Nephron (organoid): Measurements from ENCODE around the gene CFAP68.

Source experiments
- H3K27ac Mint-ChIP-seq, 3 experiments: 2 replicates each; pipeline ENCODE4 v1.8.0; 2020; ENCODE audit warnings: mixed read lengths in 3 of 3, mild to moderate bottlenecking in 2 of 3, moderate library complexity in 1 of 3
- H3K27me3 Mint-ChIP-seq: 2 replicates; pipeline ENCODE4 v1.8.0; 2021; ENCODE audit warnings: low read depth, mild to moderate bottlenecking, moderate library complexity, mixed read lengths
- H3K36me3 Mint-ChIP-seq: 2 replicates; pipeline ENCODE4 v1.8.0; 2020; ENCODE audit warnings: low read depth, mixed read lengths
- H3K4me1 Mint-ChIP-seq: 2 replicates; pipeline ENCODE4 v1.8.0; 2020; ENCODE audit warnings: mixed read lengths
- H3K4me3 Mint-ChIP-seq, 3 experiments: 2 replicates each; pipeline ENCODE4 v1.8.0; 2020; ENCODE audit warnings: mild to moderate bottlenecking in 3 of 3, mixed read lengths in 3 of 3, moderate library complexity in 2 of 3
- H3K9me3 Mint-ChIP-seq: 2 replicates; pipeline ENCODE4 v1.8.0; 2020; ENCODE audit warnings: mixed read lengths
- CTCF ChIP-seq, 3 experiments: fragments of 200-600 bp; sonication (generic); IDR thresholded peaks; one replicate each; pipeline ENCODE4 v1.5.0; 2021; ENCODE audit warnings: antibody characterized with exemption in 3 of 3; ENCODE audit not compliant: unreplicated experiment in 3 of 3

The CFAP68 gene

GRCh38 chr11:111845276-111846028 is 33.9 kb upstream of the CFAP68 start:
- no peak overlapping the region for H3K27ac Mint-ChIP-seq

GRCh38 chr11:111846063-111846462 is 33.3 kb upstream of the CFAP68 start:
- Mint-ChIP-seq H3K4me1 (peaks cover 6% of the 10 kb centered on the region), H3K27ac (no peak overlapping the region), H3K36me3 (peaks cover 58% of the 10 kb centered on the region), H3K27me3 (no peaks in the 10 kb centered on the region), H3K4me3 (no peak overlapping the region), H3K9me3 (no peaks in the 10 kb centered on the region)
- no peak for TF ChIP-seq CTCF (IDR thresholded peaks at IDR 0.05; ENCODE audit: unreplicated experiment in 3 of 3)

More at GRCh38 chr11:111845276-111846028, 33.9 kb upstream of the CFAP68 start:
- Mint-ChIP-seq H3K4me3 (no peak overlapping the region), H3K36me3 (peaks cover 56% of the 10 kb centered on the region), H3K27me3 (no peaks in the 10 kb centered on the region), H3K4me1 (peaks cover 7% of the 10 kb centered on the region), H3K9me3 (no peaks in the 10 kb centered on the region)
- no peak for TF ChIP-seq CTCF (IDR thresholded peaks at IDR 0.05; ENCODE audit: unreplicated experiment in 3 of 3)

- no peak overlapping the region for H3K27ac Mint-ChIP-seq
- peaks cover 59% of the 10 kb centered on the region for H3K36me3 Mint-ChIP-seq
- no peaks in the 10 kb centered on the region for H3K27me3 Mint-ChIP-seq
- TF ChIP-seq CTCF (IDR thresholded peaks at IDR 0.05; ENCODE audit: unreplicated experiment in 3 of 3), result no peak
- H3K4me3 Mint-ChIP-seq, result no peak overlapping the region
- H3K4me1 Mint-ChIP-seq, result peaks cover under 1% of the 10 kb centered on the region
- no peaks in the 10 kb centered on the region for H3K9me3 Mint-ChIP-seq
Measured at GRCh38 chr11:111846636-111847035, 32.7 kb upstream of the CFAP68 start.

- Mint-ChIP-seq H3K27me3 (no peaks in the 10 kb centered on the region), H3K9me3 (no peaks in the 10 kb centered on the region), H3K4me3 (no peak overlapping the region), H3K36me3 (peaks cover 69% of the 10 kb centered on the region), H3K4me1 (no peaks in the 10 kb centered on the region), H3K27ac (no peak overlapping the region)
- no peak for TF ChIP-seq CTCF (IDR thresholded peaks at IDR 0.05; ENCODE audit: unreplicated experiment in 3 of 3)
Measured at GRCh38 chr11:111849631-111850030, 29.7 kb upstream of the CFAP68 start.

- Mint-ChIP-seq H3K4me1 (no peaks in the 10 kb centered on the region), H3K9me3 (no peaks in the 10 kb centered on the region), H3K36me3 (peaks cover 71% of the 10 kb centered on the region), H3K27me3 (no peaks in the 10 kb centered on the region), H3K27ac (no peak overlapping the region), H3K4me3 (no peak overlapping the region)
- no peak for TF ChIP-seq CTCF (IDR thresholded peaks at IDR 0.05; ENCODE audit: unreplicated experiment in 3 of 3)
Measured at GRCh38 chr11:111851067-111851466, 28.3 kb upstream of the CFAP68 start.

- Mint-ChIP-seq H3K4me1 (no peaks in the 10 kb centered on the region), H3K27ac (no peak overlapping the region), H3K9me3 (no peaks in the 10 kb centered on the region), H3K36me3 (peaks cover 74% of the 10 kb centered on the region), H3K27me3 (no peaks in the 10 kb centered on the region), H3K4me3 (no peak overlapping the region)
- peak in 1 of 3 experiments; percentile 26 for TF ChIP-seq CTCF (IDR thresholded peaks at IDR 0.05; ENCODE audit: unreplicated experiment in 3 of 3)
Measured at GRCh38 chr11:111851636-111852035, 27.7 kb upstream of the CFAP68 start.
